HEK293 (cell line): ENCODE results near the gene CERS4.

Source experiments
- CTCF ChIP-seq: fragments of 450-650 bp; formaldehyde crosslinking; IDR thresholded peaks from 2 replicates; pipeline ENCODE4 v1.5.1; 2016; ENCODE audit warnings: missing biosample characterization, missing genetic modification characterization
- MYNN ChIP-seq: fragments of 450-650 bp; formaldehyde crosslinking; IDR thresholded peaks from 2 replicates; pipeline ENCODE4 v1.5.1; 2016; ENCODE audit warnings: missing biosample characterization, missing genetic modification characterization, borderline replicate concordance
- RBAK ChIP-seq: fragments of 450-650 bp; formaldehyde crosslinking; IDR thresholded peaks from 2 replicates; pipeline ENCODE4 v1.5.1; 2016; ENCODE audit warnings: missing biosample characterization, missing genetic modification characterization
- ZBTB17 ChIP-seq: fragments of 450-650 bp; formaldehyde crosslinking; IDR thresholded peaks from 2 replicates; pipeline ENCODE4 v1.5.1; 2016; ENCODE audit warnings: missing biosample characterization, missing genetic modification characterization
- ZBTB26 ChIP-seq: fragments of 450-650 bp; formaldehyde crosslinking; optimal IDR thresholded peaks from 2 replicates; pipeline ENCODE3; 2016; ENCODE audit warnings: missing biosample characterization, mild to moderate bottlenecking, missing genetic modification characterization
- ZNF677 ChIP-seq: fragments of 450-650 bp; IDR thresholded peaks from 2 replicates; pipeline ENCODE4 v1.5.0; 2018; ENCODE audit warnings: missing biosample characterization, mild to moderate bottlenecking, missing genetic modification characterization, moderate library complexity
- TF ChIP-seq, protein P1 (sequence below): fragments of 450-650 bp; formaldehyde crosslinking; IDR thresholded peaks from 2 replicates; pipeline ENCODE4 v1.5.1; 2017; ENCODE audit warnings: missing biosample characterization, missing genetic modification characterization

- TF ChIP-seq CTCF (tag by site-specific recombination) (no peak), ZNF677 (tag by site-specific recombination) (no peak), RBAK (tag by site-specific recombination) (no peak), ZBTB17 (tag by site-specific recombination) (no peak), ZBTB26 (no peak), MYNN (tag by site-specific recombination) (no peak)
- TF ChIP-seq, protein P1, sequence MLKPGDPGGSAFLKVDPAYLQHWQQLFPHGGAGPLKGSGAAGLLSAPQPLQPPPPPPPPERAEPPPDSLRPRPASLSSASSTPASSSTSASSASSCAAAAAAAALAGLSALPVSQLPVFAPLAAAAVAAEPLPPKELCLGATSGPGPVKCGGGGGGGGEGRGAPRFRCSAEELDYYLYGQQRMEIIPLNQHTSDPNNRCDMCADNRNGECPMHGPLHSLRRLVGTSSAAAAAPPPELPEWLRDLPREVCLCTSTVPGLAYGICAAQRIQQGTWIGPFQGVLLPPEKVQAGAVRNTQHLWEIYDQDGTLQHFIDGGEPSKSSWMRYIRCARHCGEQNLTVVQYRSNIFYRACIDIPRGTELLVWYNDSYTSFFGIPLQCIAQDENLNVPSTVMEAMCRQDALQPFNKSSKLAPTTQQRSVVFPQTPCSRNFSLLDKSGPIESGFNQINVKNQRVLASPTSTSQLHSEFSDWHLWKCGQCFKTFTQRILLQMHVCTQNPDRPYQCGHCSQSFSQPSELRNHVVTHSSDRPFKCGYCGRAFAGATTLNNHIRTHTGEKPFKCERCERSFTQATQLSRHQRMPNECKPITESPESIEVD (tag by site-specific recombination) = no peak
These were observed 7.2 kb downstream of the CERS4 start for GRCh38 chr19:8216357-8216756.
